T-helper 1 cell treated with Interleukin-12 subunit alpha and Interleukin-12 subunit beta and Interleukin-4 antibody, amounts not matched to agents 30 ng/mL and 1 ng/mL, for 36 hours (primary cell): ENCODE data around the gene CYP27A1. TPM values are rescaled to one million over a fixed set of nuclear protein-coding genes. Genes with fewer than 3 reads are reported as not detected.

Source experiments
- intact Hi-C: fragments of 100-400 bp; cut with micrococcal nuclease; formaldehyde crosslinking; loops from one replicate; pipeline ENCODE4 v1.15.1; 2024
- total RNA-seq: library from RNA; stranded (reverse); gene quantifications from 2 replicates; pipeline ENCODE4 v1.2.3, GENCODE V29; 2022

Gene CYP27A1
- total RNA-seq, 1 donor from 2014 or later = 0.17 TPM

DNA sequence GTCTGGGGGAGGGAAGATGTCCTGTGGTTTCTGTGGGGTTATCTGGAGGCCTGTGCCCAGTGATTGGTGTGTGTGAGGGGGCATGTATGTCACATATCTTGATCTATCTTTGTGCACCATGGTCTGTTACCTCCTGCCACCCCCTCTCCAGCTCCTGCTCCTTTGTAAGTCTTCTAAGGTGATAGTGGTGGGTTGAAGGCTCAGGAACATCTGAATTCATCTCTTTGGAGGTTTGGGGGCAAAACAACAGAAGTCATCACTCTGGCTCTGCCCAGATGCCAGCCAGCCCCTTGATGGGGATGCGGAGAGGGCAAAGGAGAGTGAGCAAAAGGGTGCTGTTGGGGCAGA lies 74.9 kb downstream of the CYP27A1 start:
- intact Hi-C loops = loop anchor here (10.0 kb wide), 1 partner anchor 258 kb away; no protein-coding TSS in a partner anchor

GRCh38 chr2:218857371-218858137 lies 75.6 kb downstream of the CYP27A1 start:
- intact Hi-C loops = loop anchor here (10.0 kb wide), 1 partner anchor 257 kb away; no protein-coding TSS in a partner anchor

DNA sequence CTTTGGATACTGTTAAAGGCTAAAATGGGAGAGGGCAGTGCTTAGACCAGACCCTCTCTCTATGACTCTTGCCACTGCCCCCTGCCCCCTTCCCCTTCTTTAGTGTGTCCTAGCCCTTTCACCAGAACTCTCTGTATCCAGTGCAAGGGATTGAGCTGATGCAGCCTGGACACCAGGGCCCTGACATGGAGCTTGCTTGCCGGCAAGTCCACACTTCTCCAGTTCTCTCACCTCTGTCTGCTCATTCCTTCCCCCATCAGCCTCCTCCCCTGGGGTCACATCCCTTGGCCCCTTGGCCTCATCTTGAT lies 76.1 kb downstream of the CYP27A1 start:
- intact Hi-C loops = loop anchor here (10.0 kb wide), 1 partner anchor 257 kb away; no protein-coding TSS in a partner anchor

DNA sequence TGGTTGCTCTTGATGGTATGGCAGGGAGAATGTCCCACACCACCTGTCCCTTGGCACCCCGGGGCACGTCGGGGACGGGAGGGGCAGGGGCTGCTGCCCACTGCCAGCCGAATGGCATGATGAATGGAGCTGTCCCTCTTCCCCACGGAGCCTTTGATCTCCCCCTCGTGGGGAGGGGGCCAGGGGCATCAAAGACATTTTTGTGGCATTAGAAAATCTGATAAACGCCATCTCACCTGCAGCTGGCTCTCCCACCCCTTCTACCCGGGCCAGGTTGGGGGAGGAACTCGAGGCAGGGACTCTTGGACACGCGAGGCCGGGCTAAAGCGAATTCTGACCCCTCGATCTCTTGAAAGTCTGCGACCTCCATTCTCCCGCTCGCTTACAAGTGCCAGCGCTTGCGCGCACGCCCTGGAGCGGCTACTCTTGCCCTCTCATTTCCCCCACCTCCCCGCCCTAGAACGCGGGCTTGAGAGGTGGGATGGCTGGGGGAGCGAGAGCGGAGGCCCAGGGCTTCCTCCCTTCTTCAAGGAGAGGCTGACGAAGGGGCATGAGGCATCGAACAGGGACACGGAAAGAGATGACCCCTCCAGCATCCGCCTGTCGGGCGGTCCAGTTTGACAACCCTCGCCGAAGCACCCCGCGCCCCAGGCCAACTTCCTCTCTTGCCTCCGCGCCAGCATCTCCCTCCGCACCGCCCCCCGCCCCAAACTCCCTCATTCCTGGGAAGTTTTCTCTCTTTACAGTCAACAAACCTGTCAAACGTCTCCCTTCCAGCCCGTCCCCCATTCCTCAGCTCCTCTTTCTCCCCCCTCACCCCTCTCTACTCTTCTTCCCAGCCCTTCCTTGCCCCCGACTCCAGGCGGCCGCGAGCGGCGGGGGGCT lies 77.0 kb downstream of the CYP27A1 start:
- intact Hi-C loops = loop anchor here (10.0 kb wide), 1 partner anchor 256 kb away; no protein-coding TSS in a partner anchor

DNA sequence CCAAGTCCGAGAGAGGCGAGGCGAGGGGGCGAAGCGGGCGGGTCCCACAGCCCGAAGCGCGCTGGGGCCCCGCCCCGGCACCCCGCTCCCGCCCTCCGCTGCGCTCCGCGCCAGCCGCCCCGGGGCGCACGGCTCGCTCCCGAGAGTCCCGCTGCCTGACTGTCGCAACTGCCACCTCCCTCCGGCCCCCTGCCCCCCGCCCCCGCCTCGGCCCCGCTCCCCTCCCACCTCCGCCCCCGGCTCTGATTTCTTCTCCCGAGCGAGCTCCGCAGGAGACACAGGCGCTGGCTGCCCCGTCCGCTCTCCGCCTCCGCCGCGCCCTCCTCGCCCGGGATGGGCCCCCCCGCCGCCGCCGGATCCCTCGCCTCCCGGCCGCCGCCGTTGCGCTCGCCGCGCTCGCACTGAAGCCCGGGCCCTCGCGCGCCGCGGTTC lies 77.6 kb downstream of the CYP27A1 start, which contains the start of gene WNT6:
Gene WNT6 (plus strand): TSS at position 250 of the 432 bp plus-strand sequence. CDS start 233 bp downstream, outside the sequence.
- intact Hi-C loops = loop anchor here (10.0 kb wide), 1 partner anchor 255 kb away; no protein-coding TSS in a partner anchor

- intact Hi-C loops = loop anchor here (10.0 kb wide), 1 partner anchor 255 kb away; no protein-coding TSS in a partner anchor
These were observed 78.3 kb downstream of the CYP27A1 start for GRCh38 chr2:218859988-218860831.

GRCh38 chr2:218860950-218861381 lies 79.0 kb downstream of the CYP27A1 start:
- intact Hi-C loops = no loop called here

- intact Hi-C loops = no loop called here
These were observed 79.8 kb downstream of the CYP27A1 start for GRCh38 chr2:218861645-218862318.

GRCh38 chr2:218863021-218863520 lies 81.1 kb downstream of the CYP27A1 start:
- intact Hi-C loops = no loop called here

Other genes with a start within 250 kb of the CYP27A1 start
- gene USP37, start 213.8 kb upstream of the CYP27A1 start, total RNA-seq = 30.3 and 32.8 TPM in 2 replicates
- gene CNOT9, start 213.3 kb upstream of the CYP27A1 start, total RNA-seq = 105 and 109 TPM in 2 replicates
- 0.49 and 0.64 TPM in 2 replicates for gene PLCD4, start 174.2 kb upstream of the CYP27A1 start, total RNA-seq
- 57.0 and 59.0 TPM in 2 replicates for gene ZNF142, start 122.5 kb upstream of the CYP27A1 start, total RNA-seq
- gene BCS1L, start 122.5 kb upstream of the CYP27A1 start, total RNA-seq = 51.6 and 52.2 TPM in 2 replicates
- gene RNF25, start 110.1 kb upstream of the CYP27A1 start, total RNA-seq = 23.8 and 26.9 TPM in 2 replicates
- gene STK36, start 110.1 kb upstream of the CYP27A1 start, total RNA-seq = 16.6 and 17.6 TPM in 2 replicates
- 38.5 and 47.3 TPM in 2 replicates for gene TTLL4, start 71.3 kb upstream of the CYP27A1 start, total RNA-seq
- gene PRKAG3, start 49.7 kb downstream of the CYP27A1 start, total RNA-seq = not detected in 2 replicates
- gene WNT6, start 77.7 kb downstream of the CYP27A1 start, total RNA-seq = not detected in 2 replicates
- gene WNT10A, start 98.7 kb downstream of the CYP27A1 start, total RNA-seq = 0.07 and 0.29 TPM in 2 replicates
- not detected in 2 replicates for gene CDK5R2, start 177.5 kb downstream of the CYP27A1 start, total RNA-seq
- not detected in 2 replicates for gene FEV, start 203.0 kb downstream of the CYP27A1 start, total RNA-seq
- gene CRYBA2, start 211.3 kb downstream of the CYP27A1 start, total RNA-seq = not detected in 2 replicates